HepG2 (cell line): Measurements from ENCODE around the gene RNF10. TPM values are rescaled to one million over a fixed set of nuclear protein-coding genes. Genes with fewer than 3 reads are reported as not detected.

Experiments
- ATAC-seq: fragments of 200-7000 bp; cut with Tn5 transposase; 3 replicates; pipeline ENCODE4 v1.9.1; 2020; ENCODE audit warnings: mild to moderate bottlenecking, moderate library complexity
- BruUV-seq: library from RNA; stranded (reverse); fragments of 400-500 nt; replicated peaks from 2 replicates; lab custom pipeline; 2021; lab: Mats Ljungman, UMichigan
- CTCF ChIA-PET: fragments of 300-600 bp; formaldehyde crosslinking; extraction: SDS; loops from one replicate; lab custom pipeline; 2021; ENCODE audit warnings: low total read pairs, inconsistent platforms, low intra/inter-chr PET ratio; lab: Yijun Ruan, JAX
- POLR2A ChIA-PET: fragments of 350-600 bp; sonication (Branson Sonifier 250); formaldehyde crosslinking; loops from one replicate; lab custom pipeline; 2020; ENCODE audit warnings: antibody characterized with exemption, inconsistent platforms; lab: Yijun Ruan, JAX
- DNase-seq: peaks from one replicate; pipeline ENCODE4 v3.0.0-alpha.2; 2015; ENCODE audit warnings: low spot score
- FAIRE-seq: peaks from 3 replicates; lab custom pipeline; 2011; peaks lifted over from hg19 to GRCh38; lab: Jason Lieb, UNC
- H2AFZ ChIP-seq: one replicate; pipeline ENCODE4 v1.6.1; 2011; ENCODE audit warnings: low read length, inconsistent platforms
- H3K27ac ChIP-seq: fragments of 300-600 bp; 3 replicates; pipeline ENCODE4 v1.8.0; 2011; ENCODE audit warnings: mixed run types, mild to moderate bottlenecking, mixed read lengths, low read length, inconsistent platforms; ENCODE audit not compliant: insufficient read depth; ENCODE audit errors: extremely low read length
- H3K27me3 ChIP-seq, 2 experiments: fragments of 200-600 bp in 1 of 2; 2 replicates in 1 of 2; 3 replicates in 1 of 2; pipeline versions ENCODE4 v1.6.0 to v1.8.0; 2011; ENCODE audit warnings: low read length in 2 of 2, mild to moderate bottlenecking in 2 of 2, moderate library complexity in 2 of 2, inconsistent platforms in 1 of 2; ENCODE audit not compliant: insufficient read depth in 2 of 2, control insufficient read depth in 1 of 2
- H3K36me3 ChIP-seq, 2 experiments: fragments of 200-600 bp in 1 of 2; replicated peaks in 1 of 2; 2 replicates in 1 of 2; 3 replicates in 1 of 2; pipeline versions ENCODE4 v1.5.1 to v1.8.0; 2011; ENCODE audit warnings: low read length in 2 of 2, inconsistent platforms in 1 of 2; ENCODE audit not compliant: insufficient read depth in 2 of 2, control insufficient read depth in 1 of 2
- H3K4me1 ChIP-seq: 2 replicates; pipeline ENCODE4 v1.5.1; 2012; ENCODE audit warnings: low read length, inconsistent platforms; ENCODE audit not compliant: insufficient read depth
- H3K4me2 ChIP-seq: 2 replicates; pipeline ENCODE4 v1.6.0; 2011; ENCODE audit warnings: low read depth, low read length, inconsistent platforms
- H3K4me3 ChIP-seq, 3 experiments: fragments of 200-600 bp in 1 of 3; sonication (generic), shearing (Covaris generic) in 1 of 3; replicated peaks in 1 of 3; 2 replicates each; pipeline ENCODE4 v1.5.1; 2011 to 2016; ENCODE audit warnings: low read length in 3 of 3, inconsistent platforms in 2 of 3, low read depth in 2 of 3, mild to moderate bottlenecking in 2 of 3, control low read depth in 1 of 3, mixed read lengths in 1 of 3; ENCODE audit not compliant: insufficient read depth in 1 of 3
- H3K79me2 ChIP-seq: one replicate; pipeline ENCODE4 v1.6.1; 2011; ENCODE audit warnings: low read length, inconsistent platforms; ENCODE audit not compliant: insufficient read depth
- H3K9ac ChIP-seq: 2 replicates; pipeline ENCODE4 v1.6.0; 2011; ENCODE audit warnings: mild to moderate bottlenecking, low read depth, low read length, inconsistent platforms; ENCODE audit not compliant: insufficient read depth
- H3K9me3 ChIP-seq: 2 replicates; pipeline ENCODE4 v1.5.1; 2012; ENCODE audit warnings: mild to moderate bottlenecking, low read length
- H4K20me1 ChIP-seq: 2 replicates; pipeline ENCODE4 v1.6.0; 2011; ENCODE audit warnings: inconsistent platforms, mild to moderate bottlenecking, low read length, moderate library complexity; ENCODE audit not compliant: insufficient read depth
- FOSL2 ChIP-seq: sonication (generic); formaldehyde crosslinking; IDR thresholded peaks from 2 replicates; pipeline ENCODE4 v1.4.0; 2020; ENCODE audit warnings: missing genetic modification reagents
- HNF4G ChIP-seq, 2 experiments: sonication (generic) in 1 of 2; formaldehyde crosslinking in 1 of 2; IDR thresholded peaks; 2 replicates each; pipeline versions ENCODE4 v1.4.0 to v1.6.1; 2011 to 2020; ENCODE audit warnings: borderline replicate concordance in 2 of 2, low read depth in 2 of 2, mild to moderate bottlenecking in 2 of 2, low read length in 1 of 2, missing genetic modification reagents in 1 of 2, moderate library complexity in 1 of 2
- NAIF1 ChIP-seq: sonication (generic); formaldehyde crosslinking; IDR thresholded peaks from 2 replicates; pipeline ENCODE4 v1.5.0; 2020; ENCODE audit warnings: mild to moderate bottlenecking, missing genetic modification reagents, borderline replicate concordance
- SRF ChIP-seq: IDR thresholded peaks from 2 replicates; pipeline ENCODE4 v1.6.1; 2011; ENCODE audit warnings: mild to moderate bottlenecking, low read depth, low read length, moderate library complexity
- TAF15 ChIP-seq: fragments of 200-400 bp; formaldehyde crosslinking; IDR thresholded peaks from one replicate; pipeline ENCODE4 v1.6.1; 2018; ENCODE audit warnings: mild to moderate bottlenecking, low read depth, low read length; ENCODE audit not compliant: poor library complexity, severe bottlenecking
- ZNF136 ChIP-seq: sonication (generic); formaldehyde crosslinking; IDR thresholded peaks from 2 replicates; pipeline ENCODE4 v1.8.1; 2022; ENCODE audit warnings: low read depth, mild to moderate bottlenecking, moderate library complexity, missing genetic modification reagents
- ZNF484 ChIP-seq: sonication (generic); formaldehyde crosslinking; IDR thresholded peaks from 2 replicates; pipeline ENCODE4 v1.5.1; 2020; ENCODE audit warnings: mild to moderate bottlenecking, low read depth, missing genetic modification reagents, borderline replicate concordance
- WGBS: methylation state at CpG from one replicate; pipeline ENCODE4 v1.1.6; 2017; ENCODE audit warnings: low lambda C conversion rate; 5-methylcytosine and 5-hydroxymethylcytosine counted together
- in situ Hi-C: cut with HindIII; loops from 2 replicates; pipeline ENCODE4 v1.10.0; 2017; ENCODE audit warnings: low pct_unique_long_range_greater_than_20kb; ENCODE audit not compliant: extremely low pct_ligation_motif_present
- intact Hi-C: fragments of 100-400 bp; cut with micrococcal nuclease; formaldehyde crosslinking; loops from one replicate; pipeline ENCODE4 v1.10.0; 2022; ENCODE audit not compliant: unreplicated experiment
- polyA plus RNA-seq, 8 experiments: library from polyadenylated mRNA; depleted of rRNA in 3 of 8; stranded (reverse) in 7 of 8; unstranded in 1 of 8; fragments of >200 nt; fragmentation: Illumina TruSeq in 4 of 8; extraction: Trizol in 4 of 8; gene quantifications; 2 replicates each; pipeline versions ENCODE4 v1.2.1 to v1.2.3, GENCODE V29; 2011 to 2016; ENCODE audit warnings: low read depth in 4 of 8, missing spikeins in 1 of 8, mixed read lengths in 1 of 8; ENCODE audit not compliant: insufficient read depth in 1 of 8
- total RNA-seq, 5 experiments: library from RNA; depleted of rRNA; stranded (reverse); fragments of >200 nt; fragmentation: Illumina TruSeq; extraction: Trizol; gene quantifications; 2 replicates each; pipeline ENCODE4 v1.2.3, GENCODE V29; 2016; ENCODE audit warnings: low read depth in 1 of 5

RNF10 gene
- total and polyA plus RNA-seq, 2 of the 13 experiments (the other 11 are each of a cell fraction or from before 2014, with no cell fraction given): 62.5 to 88.0 TPM

DNA sequence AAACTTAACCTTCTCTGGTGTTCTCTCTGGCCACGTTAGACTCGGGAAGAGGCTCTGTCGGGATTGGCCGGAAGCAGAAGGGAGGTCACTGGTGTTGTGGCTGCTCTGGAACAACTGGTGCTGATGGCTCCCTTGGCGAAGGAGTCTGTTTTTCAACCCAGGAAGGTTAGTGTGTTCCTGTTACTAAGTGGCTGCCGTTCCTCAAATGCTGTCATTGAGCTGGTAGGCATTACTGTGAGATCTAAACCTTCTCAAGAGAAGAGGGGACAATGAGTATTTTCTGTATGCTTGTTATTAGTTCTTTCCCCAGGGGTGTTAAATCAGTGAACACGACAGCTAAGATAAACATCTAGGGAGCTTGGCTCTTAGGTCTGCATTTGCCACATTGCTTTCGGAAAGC, 28.8 kb downstream of the RNF10 start:
- H2AFZ ChIP-seq: no peak overlapping the region
- no peak for FAIRE-seq
- no peak overlapping the region for H3K4me3 ChIP-seq
- TF ChIP-seq SRF (no peak), ZNF484 (no peak), ZNF136 (no peak), FOSL2 (CRISPR knock-in tag) (no peak), NAIF1 (CRISPR knock-in tag) (no peak), HNF4G (IDR thresholded peaks at IDR 0.05; ENCODE audit: borderline replicate concordance, low read depth, low read length) (no peak), HNF4G (CRISPR knock-in tag; IDR thresholded peaks at IDR 0.05; ENCODE audit: borderline replicate concordance, low read depth) (no peak)
- intact Hi-C loops: no loop called here
- CTCF ChIA-PET: no interaction called here
- no peak overlapping the region for H3K4me2 ChIP-seq
- no peak for DNase-seq
- POLR2A ChIA-PET: no interaction called here
- no peak for ATAC-seq
- H3K27me3 ChIP-seq: no peaks in the 10 kb centered on the region
- peaks cover 4% of the 10 kb centered on the region; the same call in 1 of the 2 replicates for H4K20me1 ChIP-seq
- peaks cover 42 to 85% of the 10 kb centered on the region in 2 experiments for H3K36me3 ChIP-seq
- WGBS: 94% methylated on average over 8 of the region's 8 CpGs
- no peaks in the 10 kb centered on the region for H3K4me1 ChIP-seq
- H3K79me2 ChIP-seq: no peaks in the 10 kb centered on the region
- no TSS peak for BruUV-seq
- H3K9ac ChIP-seq: no peak overlapping the region
- H3K9me3 ChIP-seq: no peaks in the 10 kb centered on the region
- H3K27ac ChIP-seq: no peak overlapping the region
- in situ Hi-C loops: no loop called here

DNA sequence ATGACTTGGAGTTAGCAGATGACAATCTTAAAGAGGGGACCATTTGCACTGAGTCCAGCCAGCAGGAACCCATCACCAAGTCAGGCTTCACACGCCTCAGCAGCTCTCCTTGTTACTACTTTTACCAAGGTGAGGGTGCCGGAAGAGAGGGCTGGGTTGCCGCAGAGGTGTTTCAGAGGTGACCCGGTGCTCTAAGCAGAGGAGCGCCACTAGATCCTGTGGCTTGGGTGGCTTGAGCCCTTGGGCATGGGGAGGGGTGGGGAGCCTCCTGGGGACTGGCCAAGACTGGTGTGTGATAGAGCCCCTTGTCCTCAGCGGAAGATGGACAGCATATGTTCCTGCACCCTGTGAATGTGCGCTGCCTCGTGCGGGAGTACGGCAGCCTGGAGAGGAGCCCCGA, 29.3 kb downstream of the RNF10 start:
- Histone ChIP-seq H3K4me2 (no peak overlapping the region), H3K27ac (no peak overlapping the region), H3K9ac (no peak overlapping the region), H3K27me3 (no peaks in the 10 kb centered on the region), H3K36me3 (peaks cover 42 to 88% of the 10 kb centered on the region in 2 experiments), H2AFZ (no peak overlapping the region), H3K4me3 (no peak overlapping the region), H3K4me1 (no peaks in the 10 kb centered on the region), H3K9me3 (no peaks in the 10 kb centered on the region), H4K20me1 (peaks cover 4% of the 10 kb centered on the region; the same call in 1 of the 2 replicates)
- no peak for DNase-seq
- no peak for FAIRE-seq
- 95% methylated on average over 11 of the region's 11 CpGs for WGBS
- ATAC-seq: no peak; the same call in 2 of the 3 replicates
- in situ Hi-C loops (no loop called here), intact Hi-C loops (no loop called here)
- POLR2A ChIA-PET: no interaction called here
- CTCF ChIA-PET: no interaction called here
- TF ChIP-seq TAF15: no peak
- TF ChIP-seq, all 625 proteins: peak for 0
- no peaks in the 10 kb centered on the region for H3K79me2 ChIP-seq
- BruUV-seq: no TSS peak
